Gastroesophageal sphincter (tissue), 3 donors: Measurements from ENCODE around the gene PRDX1.

Experiments
- EP300 ChIP-seq: sonication (generic); formaldehyde crosslinking; IDR thresholded peaks from one replicate; pipeline ENCODE4 v1.6.1; 2017; ENCODE audit warnings: antibody characterized with exemption, mild to moderate bottlenecking
- POLR2A ChIP-seq, 2 donors: fragments of 450-650 bp; IDR thresholded peaks; one replicate each; pipeline ENCODE4 v1.6.1; 2017; ENCODE audit warnings: antibody characterized with exemption in 2 of 2, mild to moderate bottlenecking in 2 of 2, moderate library complexity in 1 of 2
- TF ChIP-seq, protein P1 (sequence below), 4 experiments: fragments of 200-600 bp in 2 of 4; fragments of 450-650 bp in 2 of 4; sonication (generic) in 1 of 4; IDR thresholded peaks; one replicate each; pipeline ENCODE4 v1.5.1; 2017 to 2019; ENCODE audit warnings: antibody characterized with exemption in 4 of 4, mild to moderate bottlenecking in 2 of 4, moderate library complexity in 2 of 4

DNA sequence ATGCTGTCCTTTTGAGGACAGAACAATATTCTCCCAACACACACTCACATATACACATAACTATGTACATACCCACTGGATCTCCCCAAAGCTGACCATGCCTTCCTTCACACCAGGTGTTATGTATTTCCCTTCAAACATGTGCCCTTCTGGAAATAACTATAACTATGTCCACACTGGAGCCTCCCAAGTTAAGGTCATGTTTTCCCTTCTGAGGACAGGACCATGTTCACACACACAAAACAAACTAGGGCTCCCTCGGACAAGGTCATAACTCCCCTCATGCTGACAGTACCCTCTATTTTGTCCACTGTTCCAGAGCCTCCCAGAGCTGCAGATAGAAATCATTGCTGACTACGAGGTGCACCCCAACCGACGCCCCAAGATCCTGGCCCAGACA is 13.8 kb downstream of the PRDX1 start:
- TF ChIP-seq, protein P1, sequence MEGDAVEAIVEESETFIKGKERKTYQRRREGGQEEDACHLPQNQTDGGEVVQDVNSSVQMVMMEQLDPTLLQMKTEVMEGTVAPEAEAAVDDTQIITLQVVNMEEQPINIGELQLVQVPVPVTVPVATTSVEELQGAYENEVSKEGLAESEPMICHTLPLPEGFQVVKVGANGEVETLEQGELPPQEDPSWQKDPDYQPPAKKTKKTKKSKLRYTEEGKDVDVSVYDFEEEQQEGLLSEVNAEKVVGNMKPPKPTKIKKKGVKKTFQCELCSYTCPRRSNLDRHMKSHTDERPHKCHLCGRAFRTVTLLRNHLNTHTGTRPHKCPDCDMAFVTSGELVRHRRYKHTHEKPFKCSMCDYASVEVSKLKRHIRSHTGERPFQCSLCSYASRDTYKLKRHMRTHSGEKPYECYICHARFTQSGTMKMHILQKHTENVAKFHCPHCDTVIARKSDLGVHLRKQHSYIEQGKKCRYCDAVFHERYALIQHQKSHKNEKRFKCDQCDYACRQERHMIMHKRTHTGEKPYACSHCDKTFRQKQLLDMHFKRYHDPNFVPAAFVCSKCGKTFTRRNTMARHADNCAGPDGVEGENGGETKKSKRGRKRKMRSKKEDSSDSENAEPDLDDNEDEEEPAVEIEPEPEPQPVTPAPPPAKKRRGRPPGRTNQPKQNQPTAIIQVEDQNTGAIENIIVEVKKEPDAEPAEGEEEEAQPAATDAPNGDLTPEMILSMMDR (IDR thresholded peaks at IDR 0.05): no peak
- TF ChIP-seq POLR2A (IDR thresholded peaks at IDR 0.05) (no peak), EP300 (no peak)
